Small intestine (tissue), 7 donors: ENCODE data around the gene UCN3. TPM values are rescaled to one million over a fixed set of nuclear protein-coding genes. Genes with fewer than 3 reads are reported as not detected.
A peak's percentile ranks its signal among the peaks of the same experiment; 100 is the strongest.
"Not testable (repeated sequence)": the region's sequence is repeated elsewhere in the genome, so short reads cannot be mapped to it uniquely, and the experiment has no call there.

ENCODE experiments used
- DNase-seq, 2 donors: peaks; one replicate each; pipeline versions ENCODE4 v3.0.0 to v3.0.0-alpha.2; 2013
- FAIRE-seq: peaks from 2 replicates; lab custom pipeline; 2012; peaks lifted over from hg19 to GRCh38; lab: Jason Lieb, UNC
- H3K27ac ChIP-seq, 3 donors: one replicate each; pipeline ENCODE4 v1.5.1; 2013; ENCODE audit warnings: low read length in 2 of 3, mild to moderate bottlenecking in 2 of 3, control low read depth in 1 of 3, inconsistent platforms in 1 of 3, low read depth in 1 of 3, moderate library complexity in 1 of 3
- H3K27me3 ChIP-seq, 3 donors: one replicate each; pipeline ENCODE4 v1.6.1; 2013; ENCODE audit warnings: low read length in 3 of 3, inconsistent platforms in 1 of 3; ENCODE audit not compliant: control insufficient read depth in 3 of 3, insufficient read depth in 3 of 3
- H3K36me3 ChIP-seq, 3 donors: one replicate each; pipeline ENCODE4 v1.6.1; 2013; ENCODE audit warnings: low read length in 3 of 3, inconsistent platforms in 1 of 3, low read depth in 1 of 3, mild to moderate bottlenecking in 1 of 3, moderate library complexity in 1 of 3; ENCODE audit not compliant: control insufficient read depth in 3 of 3, insufficient read depth in 2 of 3
- H3K4me1 ChIP-seq, 3 donors: one replicate each; pipeline ENCODE4 v1.6.1; 2013; ENCODE audit warnings: low read length in 2 of 3, inconsistent platforms in 1 of 3, low read depth in 1 of 3, mild to moderate bottlenecking in 1 of 3, moderate library complexity in 1 of 3; ENCODE audit not compliant: control insufficient read depth in 3 of 3, insufficient read depth in 2 of 3
- H3K4me3 ChIP-seq, 3 donors: one replicate each; pipeline ENCODE4 v1.5.1; 2013; ENCODE audit warnings: low read length in 3 of 3, control low read depth in 1 of 3, inconsistent platforms in 1 of 3, low read depth in 1 of 3, mild to moderate bottlenecking in 1 of 3, moderate library complexity in 1 of 3
- H3K9me3 ChIP-seq, 2 donors: one replicate each; pipeline ENCODE4 v1.6.1; 2013; ENCODE audit warnings: low read depth in 1 of 2, low read length in 1 of 2; ENCODE audit not compliant: control insufficient read depth in 2 of 2, insufficient read depth in 1 of 2
- WGBS, 3 donors: extraction: QIAGEN DNeasy Blood & Tissue Kit; methylation state at CpG; one replicate each; pipeline ENCODE4 v1.1.7; 2013; 5-methylcytosine and 5-hydroxymethylcytosine counted together
- polyA plus RNA-seq, 4 donors: library from polyadenylated mRNA; stranded (reverse) in 3 of 4; unstranded in 1 of 4; fragments of 200-250 nt in 3 of 4; fragments of 120-200 nt in 1 of 4; gene quantifications; one replicate each; pipeline versions ENCODE4 v1.2.1 to v1.2.3, GENCODE V29; 2013
- donor health status: healthy with polysubstance abuse.
- donor health status: control.
- donor health status: control.
- donor health status: Bipolar disorder and iron deficiency.
- donor health status: healthy.

UCN3 gene
- polyA plus RNA-seq, 4 donors, result 1.9 to 5.8 (median 3.0) TPM

- 73 to 80% (median 79%) methylated on average over 4 of the region's 4 CpGs for WGBS, 3 donors
- no peaks in the 10 kb centered on the region for H3K9me3 ChIP-seq
- no peak overlapping the region for H3K4me3 ChIP-seq
- no peak for DNase-seq
- H3K36me3 ChIP-seq, result no peaks in the 10 kb centered on the region
- no peak overlapping the region for H3K27ac ChIP-seq
- no peaks in the 10 kb centered on the region for H3K4me1 ChIP-seq
- no peaks in the 10 kb centered on the region for H3K27me3 ChIP-seq
- FAIRE-seq, result no peak
Measured at GRCh38 chr10:5373307-5373706, 8.5 kb downstream of the UCN3 start.

GRCh38 chr10:5373891-5374611 is 9.3 kb downstream of the UCN3 start:
- FAIRE-seq (no peak), DNase-seq (peak in 1 of 2 donors; percentile 13)
- Histone ChIP-seq H3K9me3 (no peaks in the 10 kb centered on the region), H3K27ac (no peak overlapping the region), H3K36me3 (no peaks in the 10 kb centered on the region), H3K4me3 (no peak overlapping the region), H3K4me1 (no peaks in the 10 kb centered on the region), H3K27me3 (no peaks in the 10 kb centered on the region)
- 75 to 80% (median 79%) methylated on average over 17 to 18 of the region's 22 CpGs for WGBS, 3 donors

GRCh38 chr10:5376450-5376849 is 11.7 kb downstream of the UCN3 start:
- 60 to 85% (median 70%) methylated on average over 4 of the region's 4 CpGs for WGBS, 3 donors
- FAIRE-seq (no peak), DNase-seq (no peak)
- H3K9me3 ChIP-seq, result no peaks in the 10 kb centered on the region
- no peak overlapping the region for H3K27ac ChIP-seq
- no peaks in the 10 kb centered on the region for H3K4me1 ChIP-seq
- no peaks in the 10 kb centered on the region for H3K27me3 ChIP-seq
- H3K36me3 ChIP-seq, result no peaks in the 10 kb centered on the region
- no peak overlapping the region for H3K4me3 ChIP-seq

- WGBS, 3 donors, result 93 to 95% (median 95%) methylated on average over 5 of the region's 5 CpGs
- not testable (repeated sequence) for H3K4me1 ChIP-seq, H3K9me3 ChIP-seq, H3K27me3 ChIP-seq, DNase-seq, H3K27ac ChIP-seq, FAIRE-seq, H3K36me3 ChIP-seq, H3K4me3 ChIP-seq
Measured at GRCh38 chr10:5379202-5379601, 14.4 kb downstream of the UCN3 start.

GRCh38 chr10:5380395-5380794 is 15.6 kb downstream of the UCN3 start:
- not testable (repeated sequence) for DNase-seq, H3K4me3 ChIP-seq, H3K9me3 ChIP-seq, H3K4me1 ChIP-seq, H3K27ac ChIP-seq, FAIRE-seq, H3K27me3 ChIP-seq, H3K36me3 ChIP-seq
- 82 to 87% (median 82%) methylated on average over 12 of the region's 12 CpGs for WGBS, 3 donors

GRCh38 chr10:5381187-5381586 is 16.4 kb downstream of the UCN3 start:
- no peak for FAIRE-seq

GRCh38 chr10:5385224-5385623 is 20.5 kb downstream of the UCN3 start:
- Histone ChIP-seq H3K27me3 (no peaks in the 10 kb centered on the region), H3K4me1 (no peaks in the 10 kb centered on the region), H3K27ac (no peak overlapping the region), H3K9me3 (no peaks in the 10 kb centered on the region), H3K36me3 (peaks cover 0 to 13% (median 0%) of the 10 kb centered on the region in 3 donors), H3K4me3 (no peak overlapping the region)
- FAIRE-seq, result no peak
- DNase-seq, result no peak
- WGBS, 3 donors, result 87 to 89% (median 88%) methylated on average over 2 of the region's 2 CpGs

More at GRCh38 chr10:5381187-5381586, 16.4 kb downstream of the UCN3 start:
- no peaks in the 10 kb centered on the region for H3K27me3 ChIP-seq
- H3K4me3 ChIP-seq, result no peak overlapping the region
- H3K4me1 ChIP-seq, result no peaks in the 10 kb centered on the region
- H3K9me3 ChIP-seq, result no peaks in the 10 kb centered on the region
- WGBS, 3 donors, result 83 to 96% (median 94%) methylated on average over 2 of the region's 2 CpGs
- H3K27ac ChIP-seq, result no peak overlapping the region
- DNase-seq, result no peak
- H3K36me3 ChIP-seq, result peaks cover 0 to 4% (median 0%) of the 10 kb centered on the region in 3 donors

GRCh38 chr10:5387169-5387568 is 22.4 kb downstream of the UCN3 start:
- Histone ChIP-seq H3K4me3 (no peak overlapping the region), H3K27me3 (no peaks in the 10 kb centered on the region), H3K9me3 (peaks cover 2 to 7% of the 10 kb centered on the region in 2 donors), H3K4me1 (no peaks in the 10 kb centered on the region), H3K27ac (no peak overlapping the region), H3K36me3 (peaks cover 0 to 13% (median 0%) of the 10 kb centered on the region in 3 donors)
- no peak for FAIRE-seq
- WGBS, 3 donors, result 73 to 85% (median 85%) methylated on average over 5 of the region's 5 CpGs
- DNase-seq, result no peak
